Effector memory CD8-positive, alpha-beta T cell (primary cell): Measurements from ENCODE around the gene BATF.
A peak's percentile ranks its signal among the peaks of the same experiment; 100 is the strongest.

Source experiments
- ATAC-seq: fragments of 150-1000 bp; cut with Tn5 transposase; replicated peaks from 2 replicates; pipeline ENCODE4 v1.10.0; 2021; ENCODE audit warnings: mild to moderate bottlenecking, moderate library complexity
- DNase-seq, 3 experiments: peaks; one replicate each; pipeline ENCODE4 v3.0.0; 2021
- H3K27ac Mint-ChIP-seq, 2 donors: one replicate each; pipeline ENCODE4 v1.8.0; 2022; ENCODE audit warnings: mild to moderate bottlenecking in 2 of 2, mixed read lengths in 2 of 2, moderate library complexity in 2 of 2
- H3K27me3 Mint-ChIP-seq, 2 donors: one replicate each; pipeline ENCODE4 v1.8.0; 2022; ENCODE audit warnings: mixed read lengths in 2 of 2
- H3K36me3 Mint-ChIP-seq: one replicate; pipeline ENCODE4 v1.8.0; 2022; ENCODE audit warnings: mild to moderate bottlenecking, moderate library complexity, mixed read lengths; ENCODE audit not compliant: insufficient read depth
- H3K4me1 Mint-ChIP-seq, 2 donors: one replicate each; pipeline ENCODE4 v1.8.0; 2022; ENCODE audit warnings: low read depth in 2 of 2, mixed read lengths in 2 of 2
- H3K4me3 Mint-ChIP-seq, 2 donors: one replicate each; pipeline ENCODE4 v1.8.0; 2022; ENCODE audit warnings: mild to moderate bottlenecking in 2 of 2, mixed read lengths in 2 of 2, moderate library complexity in 2 of 2
- H3K9me3 Mint-ChIP-seq, 2 donors: one replicate each; pipeline ENCODE4 v1.8.0; 2022; ENCODE audit warnings: mixed read lengths in 2 of 2

BATF gene

GRCh38 chr14:75562489-75562888 lies 40.2 kb downstream of the BATF start:
- peaks cover 3% of the 10 kb centered on the region for H3K36me3 Mint-ChIP-seq
- DNase-seq, result no peak
- ATAC-seq, result no peak
- no peak overlapping the region for H3K27ac Mint-ChIP-seq
- peaks cover 14 to 27% of the 10 kb centered on the region in 2 donors for H3K4me1 Mint-ChIP-seq
- H3K9me3 Mint-ChIP-seq, result no peaks in the 10 kb centered on the region
- H3K27me3 Mint-ChIP-seq, result peaks cover 0 to 12% of the 10 kb centered on the region in 2 donors
- no peak overlapping the region for H3K4me3 Mint-ChIP-seq

- no peak overlapping the region for H3K27ac Mint-ChIP-seq
- no peak overlapping the region for H3K4me3 Mint-ChIP-seq
- H3K36me3 Mint-ChIP-seq, result peaks cover 3% of the 10 kb centered on the region
- ATAC-seq (no peak), DNase-seq (no peak)
- H3K27me3 Mint-ChIP-seq, result peaks cover 0 to 12% of the 10 kb centered on the region in 2 donors
- no peaks in the 10 kb centered on the region for H3K9me3 Mint-ChIP-seq
- H3K4me1 Mint-ChIP-seq, result peaks cover 14 to 27% of the 10 kb centered on the region in 2 donors
Measured at GRCh38 chr14:75563931-75564330, 41.7 kb downstream of the BATF start.

- peaks cover 0 to 12% of the 10 kb centered on the region in 2 donors for H3K27me3 Mint-ChIP-seq
- H3K9me3 Mint-ChIP-seq, result no peaks in the 10 kb centered on the region
- H3K27ac Mint-ChIP-seq, result peak overlapping the region in 1 of 2 donors; percentile 17
- DNase-seq (no peak), ATAC-seq (no peak)
- peaks cover 3% of the 10 kb centered on the region for H3K36me3 Mint-ChIP-seq
- H3K4me3 Mint-ChIP-seq, result no peak overlapping the region
- H3K4me1 Mint-ChIP-seq, result peaks cover 14 to 27% of the 10 kb centered on the region in 2 donors
Measured at GRCh38 chr14:75565056-75565455, 42.8 kb downstream of the BATF start.

- DNase-seq (peak in 2 of 3 experiments; percentile 15 to 24), ATAC-seq (peak; percentile 96)
- Mint-ChIP-seq H3K4me1 (peaks cover 10 to 15% of the 10 kb centered on the region in 2 donors), H3K27ac (peak overlapping the region; percentile 21 to 84), H3K4me3 (peak overlapping the region in 1 of 2 donors; percentile 11), H3K36me3 (peaks cover 3% of the 10 kb centered on the region), H3K9me3 (no peaks in the 10 kb centered on the region), H3K27me3 (peaks cover 0 to 12% of the 10 kb centered on the region in 2 donors)
Measured at GRCh38 chr14:75566321-75566720, 44.1 kb downstream of the BATF start.

- Mint-ChIP-seq H3K4me3 (no peak overlapping the region), H3K4me1 (peaks cover 10 to 12% of the 10 kb centered on the region in 2 donors), H3K27ac (peak overlapping the region; percentile 21 to 84), H3K9me3 (no peaks in the 10 kb centered on the region), H3K27me3 (peaks cover 0 to 7% of the 10 kb centered on the region in 2 donors), H3K36me3 (peaks cover 3% of the 10 kb centered on the region)
- DNase-seq (no peak), ATAC-seq (no peak)
Measured at GRCh38 chr14:75566752-75567151, 44.5 kb downstream of the BATF start.

GRCh38 chr14:75568140-75568539 lies 45.9 kb downstream of the BATF start:
- H3K36me3 Mint-ChIP-seq, result peaks cover 3% of the 10 kb centered on the region
- H3K27me3 Mint-ChIP-seq, result no peaks in the 10 kb centered on the region
- H3K4me1 Mint-ChIP-seq, result peaks cover 10 to 12% of the 10 kb centered on the region in 2 donors
- DNase-seq (no peak), ATAC-seq (no peak)
- H3K9me3 Mint-ChIP-seq, result no peaks in the 10 kb centered on the region
- no peak overlapping the region for H3K4me3 Mint-ChIP-seq
- no peak overlapping the region for H3K27ac Mint-ChIP-seq

- Mint-ChIP-seq H3K4me3 (no peak overlapping the region), H3K36me3 (peaks cover 3% of the 10 kb centered on the region), H3K9me3 (no peaks in the 10 kb centered on the region), H3K27ac (peak overlapping the region in 1 of 2 donors; percentile 26), H3K4me1 (peaks cover 10 to 12% of the 10 kb centered on the region in 2 donors), H3K27me3 (no peaks in the 10 kb centered on the region)
- DNase-seq (no peak), ATAC-seq (no peak)
Measured at GRCh38 chr14:75568791-75569190, 46.5 kb downstream of the BATF start.

- no peak overlapping the region for H3K27ac Mint-ChIP-seq
- H3K4me3 Mint-ChIP-seq, result no peak overlapping the region
- DNase-seq, result no peak
Measured at GRCh38 chr14:75570797-75571196, 48.5 kb downstream of the BATF start.

GRCh38 chr14:75572104-75572503 lies 49.8 kb downstream of the BATF start:
- Mint-ChIP-seq H3K27ac (no peak overlapping the region), H3K36me3 (peaks cover 2% of the 10 kb centered on the region), H3K4me1 (no peaks in the 10 kb centered on the region), H3K4me3 (no peak overlapping the region), H3K9me3 (no peaks in the 10 kb centered on the region), H3K27me3 (no peaks in the 10 kb centered on the region)
- DNase-seq (no peak), ATAC-seq (no peak)

More at GRCh38 chr14:75570797-75571196, 48.5 kb downstream of the BATF start:
- Mint-ChIP-seq H3K36me3 (peaks cover 5% of the 10 kb centered on the region), H3K27me3 (no peaks in the 10 kb centered on the region), H3K9me3 (no peaks in the 10 kb centered on the region), H3K4me1 (peaks cover 8 to 10% of the 10 kb centered on the region in 2 donors)
- ATAC-seq, result no peak

- DNase-seq, result no peak
Measured at GRCh38 chr14:75577090-75577489, 54.8 kb downstream of the BATF start.

GRCh38 chr14:75577729-75578101 lies 55.4 kb downstream of the BATF start:
- peak overlapping the region; percentile 87 to 92 for H3K4me3 Mint-ChIP-seq
- ATAC-seq, result peak; percentile 89
- peak overlapping the region; percentile 81 to 91 for H3K27ac Mint-ChIP-seq
- DNase-seq, result peak; percentile 52 to 62 (median 55)
- peaks cover 2% of the 10 kb centered on the region for H3K36me3 Mint-ChIP-seq
- no peaks in the 10 kb centered on the region for H3K9me3 Mint-ChIP-seq
- peaks cover 16 to 20% of the 10 kb centered on the region in 2 donors for H3K4me1 Mint-ChIP-seq
- no peaks in the 10 kb centered on the region for H3K27me3 Mint-ChIP-seq

More at GRCh38 chr14:75577090-75577489, 54.8 kb downstream of the BATF start:
- H3K4me3 Mint-ChIP-seq, result peak overlapping the region in 1 of 2 donors; percentile 87
- no peak overlapping the region for H3K27ac Mint-ChIP-seq
- H3K27me3 Mint-ChIP-seq, result no peaks in the 10 kb centered on the region
- H3K36me3 Mint-ChIP-seq, result peaks cover 2% of the 10 kb centered on the region
- no peak for ATAC-seq
- H3K4me1 Mint-ChIP-seq, result peaks cover 16 to 20% of the 10 kb centered on the region in 2 donors
- H3K9me3 Mint-ChIP-seq, result no peaks in the 10 kb centered on the region

- Mint-ChIP-seq H3K4me1 (peaks cover 16 to 20% of the 10 kb centered on the region in 2 donors), H3K27ac (peak within 1 kb of the TSS; percentile 81 to 91), H3K4me3 (peak within 1 kb of the TSS; percentile 87 to 92), H3K27me3 (no peaks in the 10 kb centered on the region), H3K9me3 (no peaks in the 10 kb centered on the region), H3K36me3 (peaks cover 2% of the 10 kb centered on the region)
- peak; percentile 68 for ATAC-seq
- peak; percentile 31 to 42 (median 37) for DNase-seq
Measured at GRCh38 chr14:75578102-75578785, 56.0 kb downstream of the BATF start, which contains the start of gene FLVCR2. FLVCR2 (plus strand) TSS chr14:75578620; CDS start chr14:75578973, 353 bp downstream.

GRCh38 chr14:75578786-75579337 lies 56.6 kb downstream of the BATF start:
- H3K27me3 Mint-ChIP-seq, result no peaks in the 10 kb centered on the region
- ATAC-seq (peak; percentile 5), DNase-seq (no peak)
- H3K27ac Mint-ChIP-seq, result no peak overlapping the region
- H3K9me3 Mint-ChIP-seq, result no peaks in the 10 kb centered on the region
- peaks cover 16 to 20% of the 10 kb centered on the region in 2 donors for H3K4me1 Mint-ChIP-seq
- H3K4me3 Mint-ChIP-seq, result peak overlapping the region; percentile 87 to 92
- H3K36me3 Mint-ChIP-seq, result peaks cover 2% of the 10 kb centered on the region
